Stimulated activated effector memory CD8-positive, alpha-beta T cell treated with anti-CD3 and anti-CD28 coated beads, Interleukin-12 subunit alpha, Interleukin-12 subunit beta, amount 100 ng/mL, for 72 hours (primary cell): Measurements from ENCODE around the gene TNFSF13.

Experiments used
- ATAC-seq: fragments of 150-1000 bp; cut with Tn5 transposase; 2 replicates; pipeline ENCODE4 v1.10.0; 2021
- DNase-seq, 2 donors: peaks; one replicate each; pipeline ENCODE4 v3.0.0; 2021 to 2022; ENCODE audit warnings: low spot score in 2 of 2
- H3K27ac Mint-ChIP-seq: one replicate; pipeline ENCODE4 v1.8.0; 2022; ENCODE audit warnings: mild to moderate bottlenecking, mixed read lengths
- H3K36me3 Mint-ChIP-seq: one replicate; pipeline ENCODE4 v1.8.0; 2022; ENCODE audit warnings: mild to moderate bottlenecking, mixed read lengths
- H3K4me1 Mint-ChIP-seq: one replicate; pipeline ENCODE4 v1.8.0; 2022; ENCODE audit warnings: mixed read lengths
- H3K4me3 Mint-ChIP-seq: one replicate; pipeline ENCODE4 v1.8.0; 2022; ENCODE audit warnings: mild to moderate bottlenecking, mixed read lengths
- H3K9me3 Mint-ChIP-seq: one replicate; pipeline ENCODE4 v1.8.0; 2022; ENCODE audit warnings: mixed read lengths

Gene TNFSF13

GRCh38 chr17:7577327-7578199, 19.0 kb downstream of the TNFSF13 start:
- no peak for ATAC-seq
- peaks cover 92% of the 10 kb centered on the region for H3K4me1 Mint-ChIP-seq
- no peaks in the 10 kb centered on the region for H3K9me3 Mint-ChIP-seq
- H3K4me3 Mint-ChIP-seq: peak overlapping the region; percentile 94
- H3K36me3 Mint-ChIP-seq: peaks cover 94% of the 10 kb centered on the region
- H3K27ac Mint-ChIP-seq: peak overlapping the region; percentile 100
- no peak for DNase-seq

DNA sequence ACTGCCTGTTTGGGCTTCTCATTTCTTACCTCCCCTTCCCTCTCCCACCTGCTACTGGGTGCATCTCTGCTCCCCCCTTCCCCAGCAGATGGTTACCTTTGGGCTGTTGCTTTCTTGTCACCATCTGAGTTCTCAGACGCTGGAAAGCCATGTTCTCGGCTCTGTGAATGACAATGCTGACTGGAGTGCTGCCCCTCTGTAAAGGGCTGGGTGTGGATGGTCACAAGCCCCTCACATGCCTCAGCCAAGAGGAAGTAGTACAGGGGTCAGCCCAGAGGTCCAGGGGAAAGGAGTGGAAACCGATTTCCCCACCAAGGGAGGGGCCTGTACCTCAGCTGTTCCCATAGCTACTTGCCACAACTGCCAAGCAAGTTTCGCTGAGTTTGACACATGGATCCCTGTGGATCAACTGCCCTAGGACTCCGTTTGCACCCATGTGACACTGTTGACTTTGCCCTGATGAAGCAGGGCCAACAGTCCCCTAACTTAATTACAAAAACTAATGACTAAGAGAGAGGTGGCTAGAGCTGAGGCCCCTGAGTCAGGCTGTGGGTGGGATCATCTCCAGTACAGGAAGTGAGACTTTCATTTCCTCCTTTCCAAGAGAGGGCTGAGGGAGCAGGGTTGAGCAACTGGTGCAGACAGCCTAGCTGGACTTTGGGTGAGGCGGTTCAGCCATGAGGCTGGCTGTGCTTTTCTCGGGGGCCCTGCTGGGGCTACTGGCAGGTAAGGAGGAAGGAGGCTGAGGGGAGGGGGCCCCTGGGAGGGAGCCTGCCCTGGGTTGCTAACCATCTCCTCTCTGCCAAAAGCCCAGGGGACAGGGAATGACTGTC, 20.7 kb downstream of the TNFSF13 start, which contains the start of gene CD68:
Gene CD68, plus strand, starts transcription at position 638 of the 833 bp plus-strand sequence. Its CDS starts 40 bp downstream, at position 678.
- peak; percentile 80 for ATAC-seq
- peaks cover 90% of the 10 kb centered on the region for H3K36me3 Mint-ChIP-seq
- peak within 1 kb of the TSS; percentile 93 for H3K4me3 Mint-ChIP-seq
- DNase-seq: peak; percentile 53 to 85
- peaks cover 85% of the 10 kb centered on the region for H3K4me1 Mint-ChIP-seq
- H3K9me3 Mint-ChIP-seq: no peaks in the 10 kb centered on the region
- peak within 1 kb of the TSS; percentile 97 for H3K27ac Mint-ChIP-seq

DNA sequence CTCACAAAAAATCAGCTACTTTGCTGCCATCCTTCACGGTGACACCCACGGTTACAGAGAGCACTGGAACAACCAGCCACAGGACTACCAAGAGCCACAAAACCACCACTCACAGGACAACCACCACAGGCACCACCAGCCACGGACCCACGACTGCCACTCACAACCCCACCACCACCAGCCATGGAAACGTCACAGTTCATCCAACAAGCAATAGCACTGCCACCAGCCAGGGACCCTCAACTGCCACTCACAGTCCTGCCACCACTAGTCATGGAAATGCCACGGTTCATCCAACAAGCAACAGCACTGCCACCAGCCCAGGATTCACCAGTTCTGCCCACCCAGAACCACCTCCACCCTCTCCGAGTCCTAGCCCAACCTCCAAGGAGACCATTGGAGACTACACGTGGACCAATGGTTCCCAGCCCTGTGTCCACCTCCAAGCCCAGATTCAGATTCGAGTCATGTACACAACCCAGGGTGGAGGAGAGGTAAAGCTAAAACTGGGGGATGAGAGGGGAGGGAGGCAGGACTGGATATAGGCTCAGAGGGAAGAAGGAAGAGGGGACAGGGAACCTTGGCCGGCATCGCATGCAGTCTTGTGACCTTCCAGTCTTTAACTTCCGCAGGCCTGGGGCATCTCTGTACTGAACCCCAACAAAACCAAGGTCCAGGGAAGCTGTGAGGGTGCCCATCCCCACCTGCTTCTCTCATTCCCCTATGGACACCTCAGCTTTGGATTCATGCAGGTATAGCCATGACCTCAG, 21.5 kb downstream of the TNFSF13 start:
- ATAC-seq (peak; percentile 2), DNase-seq (no peak)
- Mint-ChIP-seq H3K9me3 (no peaks in the 10 kb centered on the region), H3K27ac (peak overlapping the region; percentile 97), H3K4me1 (peaks cover 85% of the 10 kb centered on the region), H3K36me3 (peaks cover 90% of the 10 kb centered on the region), H3K4me3 (peak overlapping the region; percentile 93)

GRCh38 chr17:7580604-7581575, 22.3 kb downstream of the TNFSF13 start:
- Mint-ChIP-seq H3K9me3 (no peaks in the 10 kb centered on the region), H3K27ac (peak overlapping the region; percentile 97), H3K4me3 (peak overlapping the region; percentile 93), H3K4me1 (peaks cover 84% of the 10 kb centered on the region), H3K36me3 (peaks cover 85% of the 10 kb centered on the region)
- ATAC-seq (no peak), DNase-seq (peak in 1 of 2 donors; percentile 51)

DNA sequence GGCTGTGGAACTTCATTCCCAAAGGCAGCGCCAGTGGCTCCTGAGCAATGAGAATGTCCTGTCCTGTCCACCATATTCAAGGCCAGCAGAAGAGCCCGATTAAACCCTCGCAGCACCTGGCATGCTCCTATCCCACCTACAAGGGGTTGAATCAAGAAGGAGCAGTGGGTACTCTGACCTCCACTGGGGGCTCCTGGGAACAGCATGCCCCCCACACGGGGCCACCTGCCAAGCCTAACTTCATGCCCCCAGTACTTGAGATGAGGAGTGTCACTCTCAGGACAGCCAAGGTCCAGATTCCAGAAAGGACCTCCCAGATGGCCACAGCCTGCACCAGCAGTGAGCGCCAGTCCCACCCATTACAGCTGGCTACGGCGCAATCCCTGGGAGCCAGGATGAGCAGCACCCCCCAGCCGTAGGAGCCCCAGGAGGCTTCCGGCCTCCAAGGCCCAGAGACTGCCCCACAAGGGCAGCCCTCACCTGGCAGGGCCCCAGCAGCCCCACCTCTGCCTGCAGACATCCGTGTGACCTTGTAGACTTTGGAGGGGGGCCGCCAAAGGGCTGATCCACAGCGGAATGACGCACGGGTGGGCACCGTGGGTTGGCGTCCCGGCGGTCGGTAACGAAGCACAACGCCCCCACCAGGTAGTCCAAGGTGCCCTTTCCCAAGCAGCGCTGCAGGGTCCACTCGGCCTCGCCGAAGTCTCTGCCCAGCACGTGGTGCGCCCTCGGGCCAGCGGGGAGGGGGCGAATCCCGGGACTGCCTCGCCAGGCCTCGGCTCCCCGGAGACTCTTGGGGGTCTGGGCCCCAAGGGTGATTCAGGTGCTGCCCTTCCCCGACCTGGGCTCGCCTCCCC, 24.1 kb downstream of the TNFSF13 start:
- DNase-seq (peak in 1 of 2 donors; percentile 53), ATAC-seq (no peak)
- Mint-ChIP-seq H3K4me3 (peak overlapping the region; percentile 93), H3K4me1 (peaks cover 75% of the 10 kb centered on the region), H3K27ac (peak overlapping the region; percentile 97), H3K9me3 (no peaks in the 10 kb centered on the region), H3K36me3 (peaks cover 79% of the 10 kb centered on the region)

DNA sequence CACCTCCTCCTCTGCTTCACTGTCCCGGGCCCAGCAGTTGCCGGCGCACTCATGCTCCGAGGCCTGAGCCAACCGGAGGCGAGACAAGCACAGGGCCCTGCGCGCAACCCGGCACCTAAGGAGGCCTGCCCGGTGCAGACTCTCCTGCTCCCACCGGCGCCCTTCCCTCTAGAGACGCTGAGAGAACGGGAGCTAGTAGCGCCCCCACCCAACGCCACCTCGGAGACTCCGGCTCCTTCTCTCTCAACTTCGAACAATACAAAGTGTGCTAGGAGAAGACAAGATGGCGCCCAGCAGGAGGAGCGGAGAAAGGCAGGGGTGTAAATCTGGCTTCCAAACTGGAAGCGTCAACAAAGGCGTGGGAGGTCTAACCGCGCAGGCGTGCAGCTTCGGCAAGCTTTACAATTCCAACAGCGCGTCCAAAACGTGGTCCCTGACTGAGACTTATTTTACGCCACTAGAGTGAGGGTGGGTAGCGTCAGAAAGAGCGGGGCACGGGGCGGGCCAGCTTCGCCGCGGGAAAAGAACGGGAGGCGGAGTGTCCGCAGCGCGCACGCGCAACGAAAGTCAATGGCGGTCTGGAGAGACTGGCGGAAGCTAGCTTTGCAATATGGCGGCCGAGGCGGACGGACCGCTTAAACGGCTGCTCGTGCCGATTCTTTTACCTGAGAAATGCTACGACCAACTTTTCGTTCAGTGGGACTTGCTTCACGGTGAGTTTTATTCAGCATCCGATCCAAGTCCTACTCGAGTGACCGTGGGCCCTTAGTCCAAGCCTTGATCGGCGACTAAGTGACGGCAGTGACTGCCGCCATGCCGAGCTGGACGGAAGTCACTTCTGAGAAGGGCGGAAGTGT, 24.9 kb downstream of the TNFSF13 start, which contains the start of gene MPDU1:
Gene MPDU1, plus strand, starts transcription at position 600 of the 857 bp plus-strand sequence. Its CDS starts 11 bp downstream, at position 611.
- H3K9me3 Mint-ChIP-seq: no peaks in the 10 kb centered on the region

GRCh38 chr17:7586673-7587419, 28.3 kb downstream of the TNFSF13 start:
- H3K9me3 Mint-ChIP-seq: no peaks in the 10 kb centered on the region
- H3K4me1 Mint-ChIP-seq: peaks cover 35% of the 10 kb centered on the region
- DNase-seq: no peak
- no peak for ATAC-seq
- H3K4me3 Mint-ChIP-seq: no peak overlapping the region
- peak overlapping the region; percentile 49 for H3K27ac Mint-ChIP-seq
- peaks cover 69% of the 10 kb centered on the region for H3K36me3 Mint-ChIP-seq

More for the DNA sequence above, 24.9 kb downstream of the TNFSF13 start, which contains the start of gene MPDU1:
- H3K4me3 Mint-ChIP-seq: peak within 1 kb of the TSS; percentile 93
- H3K36me3 Mint-ChIP-seq: peaks cover 79% of the 10 kb centered on the region
- peak; percentile 84 for ATAC-seq
- H3K27ac Mint-ChIP-seq: peak within 1 kb of the TSS; percentile 97
- DNase-seq: peak; percentile 87 to 97
- peaks cover 66% of the 10 kb centered on the region for H3K4me1 Mint-ChIP-seq

GRCh38 chr17:7587420-7588151, 29.0 kb downstream of the TNFSF13 start:
- Mint-ChIP-seq H3K36me3 (peaks cover 70% of the 10 kb centered on the region), H3K9me3 (no peaks in the 10 kb centered on the region), H3K4me3 (no peak overlapping the region), H3K27ac (peak overlapping the region; percentile 49), H3K4me1 (peaks cover 29% of the 10 kb centered on the region)
- ATAC-seq: no peak
- DNase-seq: no peak

- Mint-ChIP-seq H3K36me3 (peaks cover 73% of the 10 kb centered on the region), H3K4me1 (peaks cover 22% of the 10 kb centered on the region), H3K4me3 (no peak overlapping the region), H3K9me3 (no peaks in the 10 kb centered on the region), H3K27ac (peak overlapping the region; percentile 49)
- DNase-seq: peak in 1 of 2 donors; percentile 51
- no peak for ATAC-seq
Observed at GRCh38 chr17:7588553-7589203, 30.1 kb downstream of the TNFSF13 start.

DNA sequence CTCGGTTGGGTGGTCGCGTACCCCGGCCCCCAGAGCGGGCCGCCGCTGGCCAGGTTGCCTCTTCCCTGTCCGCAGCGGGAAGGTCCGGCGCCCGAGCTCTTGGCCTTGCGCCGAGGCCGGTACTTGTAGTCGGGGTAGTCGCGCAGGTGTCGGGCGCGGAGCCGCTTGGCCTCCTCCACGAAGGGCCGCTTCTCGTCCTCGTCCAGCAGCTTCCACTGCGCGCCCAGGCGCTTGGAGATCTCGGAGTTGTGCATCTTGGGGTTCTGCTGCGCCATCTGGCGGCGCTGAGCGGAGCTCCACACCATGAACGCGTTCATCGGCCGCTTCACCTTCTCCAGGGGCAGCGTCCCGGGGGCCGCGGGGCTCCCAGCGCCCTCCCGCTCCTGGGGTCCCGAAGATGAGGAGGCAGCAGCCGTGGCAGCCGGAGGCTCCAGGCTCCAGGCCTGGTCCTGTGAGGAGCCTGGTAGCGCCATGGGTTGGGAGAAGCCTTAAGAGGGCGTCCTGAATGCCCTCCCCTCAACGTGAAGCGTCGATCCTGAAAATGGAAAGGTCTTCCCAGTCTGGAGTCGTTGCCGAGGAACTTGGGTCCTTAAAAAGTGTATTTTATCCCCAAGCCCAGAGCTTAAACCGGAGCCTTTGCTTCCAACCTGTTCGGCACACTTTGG, 30.8 kb downstream of the TNFSF13 start:
- no peaks in the 10 kb centered on the region for H3K9me3 Mint-ChIP-seq
- ATAC-seq (peak; percentile 80), DNase-seq (peak; percentile 47 to 81)
- H3K27ac Mint-ChIP-seq: no peak overlapping the region
- H3K4me1 Mint-ChIP-seq: peaks cover 20% of the 10 kb centered on the region
- H3K4me3 Mint-ChIP-seq: no peak overlapping the region
- H3K36me3 Mint-ChIP-seq: peaks cover 73% of the 10 kb centered on the region
